ENCODE measurements around the gene MYO1B. TPM values are rescaled to one million over a fixed set of nuclear protein-coding genes. Genes with fewer than 3 reads are reported as not detected.

Gene MYO1B
- total and polyA plus RNA-seq, 2 experiments from 2014 or later: 126 to 197 TPM

DNA sequence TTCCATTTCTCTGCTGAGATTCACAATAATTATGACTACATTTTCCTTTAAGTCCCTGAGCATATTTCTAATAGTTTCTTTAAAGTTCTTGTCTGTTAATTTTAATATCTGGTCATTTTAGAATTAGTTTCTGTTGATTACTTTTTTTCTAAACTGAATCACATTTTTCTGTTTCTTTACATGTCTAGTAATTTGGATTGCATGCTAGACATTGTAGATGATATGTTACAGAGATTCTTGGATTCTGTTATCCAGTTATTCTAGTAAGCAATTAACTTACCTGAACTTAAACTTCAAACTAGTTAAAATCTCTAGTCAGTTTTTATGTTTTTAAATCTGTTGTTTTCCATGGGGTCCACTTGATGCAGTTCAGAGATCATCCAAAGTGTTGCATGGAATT lies 214.0 kb downstream of the MYO1B start:
- Histone ChIP-seq H2AFZ (no peak overlapping the region), H4K20me1 (ENCODE audit: insufficient read depth) (no peaks in the 10 kb centered on the region), H3K36me3 (ENCODE audit: low read depth) (no peaks in the 10 kb centered on the region), H3K9me3 (ENCODE audit: low read depth) (no peaks in the 10 kb centered on the region), H3K9ac (no peak overlapping the region), H3K27ac (no peak overlapping the region), H3K4me3 (no peak overlapping the region), H3K4me1 (ENCODE audit: insufficient read depth) (no peaks in the 10 kb centered on the region), H3K27me3 (replicated peaks; ENCODE audit: insufficient read depth) (no peaks in the 10 kb centered on the region), H3K79me2 (ENCODE audit: insufficient read depth) (no peaks in the 10 kb centered on the region), H3F3A (ENCODE audit: insufficient read depth) (no peaks in the 10 kb centered on the region), H3K4me2 (ENCODE audit: unreplicated experiment) (no peak overlapping the region), H3K9me2 (ENCODE audit: insufficient read depth) (no peaks in the 10 kb centered on the region)
- TF ChIP-seq EZH2phosphoT487 (IDR thresholded peaks at IDR 0.05; ENCODE audit: insufficient read depth, low read depth): no peak
- no peak for TF ChIP-seq EZH2 (IDR thresholded peaks at IDR 0.05; ENCODE audit: insufficient read depth, poor library complexity, severe bottlenecking)
- in situ Hi-C loops (cut with MboI): no loop called here
- DNase-seq: no peak

DNA sequence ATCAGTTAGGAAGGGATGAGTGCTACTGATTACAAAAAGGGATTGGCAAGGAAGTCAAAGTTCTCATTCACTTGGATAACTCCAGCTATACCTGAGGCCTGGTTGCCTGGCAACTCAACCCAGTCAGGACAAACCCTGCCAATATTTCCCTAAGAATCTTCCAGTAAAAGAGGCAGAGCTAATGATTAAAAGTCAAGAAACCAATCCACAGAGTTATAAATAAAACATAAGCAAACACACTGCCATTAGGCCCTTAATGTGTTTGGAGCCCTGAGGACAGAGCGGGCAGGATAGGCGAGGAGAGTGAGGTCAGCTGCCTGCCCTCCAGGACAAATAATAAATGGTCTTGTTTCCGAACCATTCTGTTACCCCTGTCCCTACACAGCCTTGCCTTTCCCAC lies 217.2 kb downstream of the MYO1B start:
- Histone ChIP-seq H3K9ac (no peak overlapping the region), H3F3A (ENCODE audit: insufficient read depth) (no peaks in the 10 kb centered on the region), H3K4me1 (ENCODE audit: insufficient read depth) (peaks cover 13% of the 10 kb centered on the region), H3K27ac (no peak overlapping the region), H3K9me3 (ENCODE audit: low read depth) (no peaks in the 10 kb centered on the region), H3K36me3 (ENCODE audit: low read depth) (no peaks in the 10 kb centered on the region), H3K4me2 (ENCODE audit: unreplicated experiment) (no peak overlapping the region), H3K9me2 (ENCODE audit: insufficient read depth) (no peaks in the 10 kb centered on the region), H3K79me2 (ENCODE audit: insufficient read depth) (no peaks in the 10 kb centered on the region), H3K27me3 (replicated peaks; ENCODE audit: insufficient read depth) (no peaks in the 10 kb centered on the region), H3K4me3 (no peak overlapping the region), H2AFZ (no peak overlapping the region), H4K20me1 (ENCODE audit: insufficient read depth) (no peaks in the 10 kb centered on the region)
- no peak for TF ChIP-seq EZH2 (IDR thresholded peaks at IDR 0.05; ENCODE audit: insufficient read depth, poor library complexity, severe bottlenecking)
- WGBS, 2 experiments (ENCODE audit: low coverage in 1 of 2, low lambda C conversion rate in 2 of 2, missing lambda C conversion rate in 2 of 2): 94 to 97% methylated on average over 3 of the region's 3 CpGs
- in situ Hi-C loops (cut with MboI): no loop called here
- DNase-seq: no peak

DNA sequence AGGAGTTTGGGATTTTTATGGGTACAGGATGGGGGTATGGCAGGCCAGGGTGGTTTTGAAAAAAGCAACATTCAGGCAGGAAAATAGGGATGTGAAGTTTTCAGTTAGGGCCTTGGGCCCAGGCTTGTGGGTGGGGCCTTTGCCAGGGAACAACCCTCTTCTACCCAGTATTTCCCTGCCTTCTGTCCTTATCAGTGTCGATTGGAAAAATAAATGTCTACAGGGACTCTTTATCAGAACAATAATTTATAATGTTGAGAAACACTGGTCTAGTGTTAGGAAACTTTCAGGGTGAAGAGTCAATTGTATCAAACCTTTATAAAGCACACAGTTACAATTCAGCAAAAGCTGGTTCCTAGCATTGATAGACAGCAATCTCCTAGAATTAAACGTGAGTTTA lies 218.6 kb downstream of the MYO1B start:
- H2AFZ ChIP-seq: no peak overlapping the region
- no peaks in the 10 kb centered on the region for H3K9me2 ChIP-seq (ENCODE audit: insufficient read depth)
- no peaks in the 10 kb centered on the region for H3K79me2 ChIP-seq (ENCODE audit: insufficient read depth)
- H3K9me3 ChIP-seq (ENCODE audit: low read depth): no peaks in the 10 kb centered on the region
- no peak overlapping the region for H3K4me2 ChIP-seq (ENCODE audit: unreplicated experiment)
- peaks cover 13% of the 10 kb centered on the region for H3K4me1 ChIP-seq (ENCODE audit: insufficient read depth)
- H4K20me1 ChIP-seq (ENCODE audit: insufficient read depth): no peaks in the 10 kb centered on the region
- no peak overlapping the region for H3K27ac ChIP-seq
- no peaks in the 10 kb centered on the region for H3K36me3 ChIP-seq (ENCODE audit: low read depth)
- H3K4me3 ChIP-seq: no peak overlapping the region
- no peaks in the 10 kb centered on the region for H3K27me3 ChIP-seq (replicated peaks; ENCODE audit: insufficient read depth)
- WGBS, 2 experiments (ENCODE audit: low coverage in 1 of 2, low lambda C conversion rate in 2 of 2, missing lambda C conversion rate in 2 of 2): 98% methylated on average over 2 of the region's 2 CpGs
- H3F3A ChIP-seq (ENCODE audit: insufficient read depth): no peaks in the 10 kb centered on the region
- H3K9ac ChIP-seq: no peak overlapping the region
- TF ChIP-seq EZH2 (IDR thresholded peaks at IDR 0.05; ENCODE audit: insufficient read depth, poor library complexity, severe bottlenecking) (no peak), EZH2phosphoT487 (IDR thresholded peaks at IDR 0.05; ENCODE audit: insufficient read depth, low read depth) (no peak)
- in situ Hi-C loops (cut with MboI): no loop called here
- no peak for DNase-seq

DNA sequence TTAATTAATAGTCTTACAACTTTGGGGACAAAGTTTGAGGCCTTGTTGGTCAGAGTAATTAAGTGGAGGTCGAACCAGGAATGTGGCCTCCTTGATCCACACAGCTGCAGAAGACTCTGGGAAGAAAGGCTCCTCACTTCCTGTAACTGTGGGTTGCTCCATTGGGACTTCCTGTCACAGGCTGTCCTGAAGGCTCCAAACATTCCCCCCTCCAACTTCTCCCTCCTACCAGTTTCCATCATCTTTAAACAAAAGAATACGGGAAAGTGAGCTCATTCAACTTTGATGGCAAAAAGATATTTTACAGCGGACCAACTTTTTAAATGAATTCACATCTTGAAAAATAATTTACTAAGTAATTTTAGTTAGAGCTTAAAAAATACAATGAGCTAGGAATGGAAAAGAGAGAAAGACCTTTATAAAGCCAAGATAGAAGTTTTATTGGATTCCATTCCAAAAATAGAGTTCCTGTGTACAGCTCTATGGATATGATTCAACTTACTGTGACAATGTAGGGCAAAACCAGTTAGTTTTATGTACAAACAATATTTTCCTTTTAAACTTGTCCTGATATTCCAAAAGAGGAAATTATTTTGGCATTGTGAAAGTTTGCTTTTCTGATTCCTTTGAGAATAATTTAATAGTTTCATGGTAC lies 220.7 kb downstream of the MYO1B start:
- in situ Hi-C loops (cut with MboI): no loop called here
- H3K27me3 ChIP-seq (replicated peaks; ENCODE audit: insufficient read depth): no peaks in the 10 kb centered on the region
- no peak overlapping the region for H3K4me3 ChIP-seq
- peaks cover 13% of the 10 kb centered on the region for H3K4me1 ChIP-seq (ENCODE audit: insufficient read depth)
- DNase-seq: peak; percentile 37
- no peaks in the 10 kb centered on the region for H4K20me1 ChIP-seq (ENCODE audit: insufficient read depth)
- H3K9ac ChIP-seq: no peak overlapping the region
- no peaks in the 10 kb centered on the region for H3F3A ChIP-seq (ENCODE audit: insufficient read depth)
- H3K36me3 ChIP-seq (ENCODE audit: low read depth): no peaks in the 10 kb centered on the region
- WGBS, 2 experiments (ENCODE audit: low coverage in 1 of 2, low lambda C conversion rate in 2 of 2, missing lambda C conversion rate in 2 of 2): 25 to 27% methylated on average over 3 of the region's 3 CpGs
- no peaks in the 10 kb centered on the region for H3K9me2 ChIP-seq (ENCODE audit: insufficient read depth)
- peak overlapping the region; percentile 31 for H3K4me2 ChIP-seq (ENCODE audit: unreplicated experiment)
- no peaks in the 10 kb centered on the region for H3K9me3 ChIP-seq (ENCODE audit: low read depth)
- no peak overlapping the region; the same call in 1 of the 2 replicates for H3K27ac ChIP-seq
- peak overlapping the region; percentile 84 for H2AFZ ChIP-seq
- TF ChIP-seq EZH2 (IDR thresholded peaks at IDR 0.05; ENCODE audit: insufficient read depth, poor library complexity, severe bottlenecking): no peak
- no peak for TF ChIP-seq EZH2phosphoT487 (IDR thresholded peaks at IDR 0.05; ENCODE audit: insufficient read depth, low read depth)
- H3K79me2 ChIP-seq (ENCODE audit: insufficient read depth): no peaks in the 10 kb centered on the region

DNA sequence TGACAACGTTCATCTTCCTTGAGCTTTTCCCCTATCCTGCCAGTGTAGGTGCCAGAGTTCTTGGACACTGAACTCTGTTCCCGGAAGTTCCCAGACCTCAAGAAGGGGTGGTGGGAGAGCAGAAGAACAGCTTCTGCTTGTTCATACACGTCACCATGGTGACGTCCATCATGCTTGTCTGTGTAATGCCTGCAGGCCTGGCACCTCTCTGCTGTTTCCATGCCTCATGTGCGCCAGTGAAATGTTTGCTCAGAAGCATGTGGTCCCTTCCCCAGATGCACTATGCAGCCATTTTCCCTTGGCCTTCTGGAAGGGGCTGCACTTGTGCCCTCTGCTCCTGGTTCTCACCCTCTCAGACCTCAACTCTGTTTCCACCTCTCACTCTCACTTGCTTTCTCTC lies 221.9 kb downstream of the MYO1B start:
- H3F3A ChIP-seq (ENCODE audit: insufficient read depth): no peaks in the 10 kb centered on the region
- 80 to 84% methylated on average over 5 of the region's 5 CpGs for WGBS, 2 experiments (ENCODE audit: low coverage in 1 of 2, low lambda C conversion rate in 2 of 2, missing lambda C conversion rate in 2 of 2)
- no peak overlapping the region for H3K27ac ChIP-seq
- H3K9me3 ChIP-seq (ENCODE audit: low read depth): no peaks in the 10 kb centered on the region
- no peak overlapping the region for H3K4me3 ChIP-seq
- no peak overlapping the region for H2AFZ ChIP-seq
- in situ Hi-C loops (cut with MboI): no loop called here
- H3K79me2 ChIP-seq (ENCODE audit: insufficient read depth): no peaks in the 10 kb centered on the region
- H3K9ac ChIP-seq: no peak overlapping the region
- no peaks in the 10 kb centered on the region for H3K36me3 ChIP-seq (ENCODE audit: low read depth)
- no peak for DNase-seq
- no peaks in the 10 kb centered on the region for H4K20me1 ChIP-seq (ENCODE audit: insufficient read depth)
- H3K4me2 ChIP-seq (ENCODE audit: unreplicated experiment): no peak overlapping the region
- no peaks in the 10 kb centered on the region for H3K9me2 ChIP-seq (ENCODE audit: insufficient read depth)
- TF ChIP-seq EZH2 (IDR thresholded peaks at IDR 0.05; ENCODE audit: insufficient read depth, poor library complexity, severe bottlenecking) (no peak), EZH2phosphoT487 (IDR thresholded peaks at IDR 0.05; ENCODE audit: insufficient read depth, low read depth) (no peak)
- peaks cover 13% of the 10 kb centered on the region for H3K4me1 ChIP-seq (ENCODE audit: insufficient read depth)
- no peaks in the 10 kb centered on the region for H3K27me3 ChIP-seq (replicated peaks; ENCODE audit: insufficient read depth)

Data from GM23248 (cell line).